HG03521 (cell line): ENCODE data around the gene LATS2.
"Not testable (repeated sequence)": the region's sequence is repeated elsewhere in the genome, so short reads cannot be mapped to it uniquely, and the experiment has no call there.

Source experiments
- ATAC-seq: cut with Tn5 transposase; IDR thresholded peaks from one replicate; pipeline ENCODE4 v1.9.1; 2021; ENCODE audit warnings: mild to moderate bottlenecking, moderate library complexity; ENCODE audit not compliant: unreplicated experiment

Gene LATS2

DNA sequence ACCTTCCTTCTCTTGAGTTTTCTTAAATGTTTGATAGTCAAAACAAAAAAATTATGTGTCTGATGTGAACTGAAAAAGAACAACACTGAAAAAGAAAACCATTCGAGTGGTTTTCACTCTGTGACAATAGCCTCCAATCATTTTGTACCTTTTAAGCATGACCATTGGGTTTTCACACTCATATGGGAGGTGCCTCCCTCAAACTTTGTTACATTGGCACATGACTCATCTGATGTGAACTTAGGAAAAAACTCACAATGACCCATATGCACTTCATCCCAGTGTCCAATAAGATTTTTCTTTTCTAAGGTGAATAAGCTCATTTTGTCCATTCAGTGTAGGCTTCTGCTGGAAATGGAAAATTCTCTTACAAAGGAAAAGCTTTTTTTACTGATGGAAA, 92.2 kb downstream of the LATS2 start:
- ATAC-seq = no peak

DNA sequence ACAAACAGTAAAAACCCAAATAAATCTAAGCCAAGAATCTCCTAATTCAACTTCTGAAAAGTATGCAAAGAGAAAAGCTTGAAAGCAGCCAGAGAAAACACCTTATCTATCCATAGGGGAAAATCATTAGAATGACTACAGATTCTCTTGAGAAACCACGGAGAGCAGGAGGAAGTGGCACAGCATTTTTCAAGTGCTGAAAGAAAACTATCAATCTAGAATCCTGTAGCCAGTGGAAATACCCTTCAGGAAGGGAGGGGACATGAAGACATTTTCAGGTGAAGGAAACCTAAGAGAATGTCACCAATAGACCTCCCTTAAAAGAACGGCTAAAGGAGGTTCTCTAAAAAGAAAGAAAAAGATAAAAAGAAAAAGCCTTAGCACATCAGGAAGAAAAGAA, 92.6 kb downstream of the LATS2 start:
- no peak for ATAC-seq

DNA sequence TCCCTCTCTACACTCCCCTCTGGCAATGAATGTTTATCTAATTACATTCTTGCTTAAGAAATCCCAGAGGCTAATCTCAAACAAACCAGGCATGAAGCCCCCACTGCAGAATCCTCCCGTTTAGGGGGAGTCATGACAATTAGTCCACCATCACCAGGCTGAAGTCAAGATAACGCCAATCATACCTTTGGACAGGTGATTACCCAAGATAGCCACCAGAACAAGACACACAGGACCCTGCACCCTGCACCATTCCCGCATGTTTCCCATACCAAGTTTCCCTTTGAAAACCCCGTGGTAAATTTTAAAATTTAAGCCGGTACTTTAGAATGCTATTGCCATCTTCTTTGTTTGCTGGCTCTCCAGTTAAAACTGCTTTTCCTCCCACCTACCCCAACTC, 94.0 kb downstream of the LATS2 start:
- ATAC-seq = no peak

DNA sequence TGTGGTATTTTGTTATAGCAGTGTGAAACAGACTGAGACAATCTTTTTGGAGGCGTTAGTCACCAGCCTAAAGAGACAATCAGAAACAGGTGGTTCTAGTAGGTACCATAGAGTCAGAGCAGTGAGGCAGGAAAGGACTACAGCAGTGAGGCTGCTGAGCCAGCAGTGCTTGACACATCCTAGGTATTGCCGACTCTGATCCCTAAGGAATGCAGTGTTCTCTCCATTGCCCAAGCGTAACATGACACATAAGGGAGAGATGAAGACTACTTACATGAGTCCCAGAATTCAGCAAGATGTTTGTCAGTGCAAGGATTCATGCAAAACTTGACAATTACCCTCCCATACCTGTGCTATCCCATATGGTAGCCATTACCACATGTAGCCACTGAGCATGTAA, 96.5 kb downstream of the LATS2 start:
- no peak for ATAC-seq

DNA sequence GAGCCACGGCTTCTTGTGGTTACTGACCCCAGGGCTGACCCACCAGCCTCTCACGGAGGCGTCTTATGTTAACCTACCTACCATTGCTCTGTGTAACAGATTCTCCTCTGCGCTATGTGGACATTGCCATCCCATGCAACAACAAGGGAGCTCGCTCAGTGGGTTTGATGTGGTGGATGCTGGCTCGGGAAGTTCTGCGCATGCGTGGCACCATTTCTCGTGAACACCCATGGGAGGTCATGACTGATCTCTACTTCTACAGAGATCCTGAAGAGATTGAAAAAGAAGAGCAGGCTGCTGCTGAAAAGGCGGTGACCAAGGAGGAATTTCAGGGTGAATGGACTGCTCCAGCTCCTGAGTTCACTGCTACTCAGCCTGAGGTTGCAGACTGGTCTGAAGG, 99.7 kb downstream of the LATS2 start:
- ATAC-seq = not testable (repeated sequence)

DNA sequence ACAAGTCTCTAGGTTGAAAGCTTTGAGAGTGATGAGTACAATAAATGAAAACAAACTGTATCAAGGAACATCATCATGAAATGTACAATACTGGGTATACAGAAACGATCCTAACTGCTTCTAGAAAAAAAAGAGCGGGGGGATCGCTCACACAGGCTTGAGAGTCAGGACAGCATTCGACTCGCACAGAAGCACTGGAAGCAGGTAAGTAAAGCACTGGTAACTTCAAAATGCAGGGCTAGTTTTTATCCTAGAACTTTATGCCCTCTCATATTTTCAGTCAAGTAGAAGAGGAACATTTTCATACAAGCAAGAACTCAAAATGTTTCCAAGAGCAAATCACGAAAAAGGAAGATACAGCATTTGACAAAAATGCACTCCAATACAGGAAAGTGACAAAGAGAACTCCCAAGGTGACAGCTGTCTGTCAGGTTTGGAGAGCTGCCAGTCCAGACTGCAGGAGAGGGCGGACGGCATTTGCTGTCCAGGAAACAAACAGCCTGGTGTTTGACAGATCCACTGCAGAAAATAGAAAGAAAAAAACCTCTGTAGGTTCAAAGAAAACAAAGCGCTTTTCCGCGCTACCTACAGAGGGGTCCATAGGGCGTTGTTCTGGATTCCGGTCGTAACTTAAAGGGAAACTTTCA, 100.6 kb downstream of the LATS2 start:
- no peak for ATAC-seq

DNA sequence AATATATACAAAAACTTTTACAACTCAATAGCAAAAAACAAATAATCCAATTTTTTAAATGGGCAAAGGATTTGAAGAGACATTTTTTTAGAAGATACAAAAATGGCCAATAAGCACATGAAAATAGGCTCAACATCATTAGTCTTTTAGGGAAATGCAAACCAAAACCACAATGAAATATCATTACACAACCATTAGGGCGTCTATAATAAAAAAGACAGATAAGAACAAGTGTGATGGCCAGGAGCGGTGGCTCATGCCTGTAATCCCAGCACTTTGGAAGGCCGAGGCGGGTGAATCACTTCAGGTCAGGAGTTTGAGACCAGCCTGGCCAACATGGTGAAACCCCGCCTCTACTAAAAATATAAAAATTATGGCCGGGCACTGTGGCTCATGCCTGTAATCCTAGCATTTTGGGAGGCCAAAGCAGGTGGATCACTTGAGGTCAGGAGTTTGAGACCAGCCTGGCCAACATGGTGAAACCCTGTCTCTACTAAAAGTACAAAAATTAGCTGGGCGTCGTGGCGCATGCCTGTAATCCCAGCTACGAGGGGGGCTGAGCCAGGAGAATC, 104.3 kb downstream of the LATS2 start:
- not testable (repeated sequence) for ATAC-seq

DNA sequence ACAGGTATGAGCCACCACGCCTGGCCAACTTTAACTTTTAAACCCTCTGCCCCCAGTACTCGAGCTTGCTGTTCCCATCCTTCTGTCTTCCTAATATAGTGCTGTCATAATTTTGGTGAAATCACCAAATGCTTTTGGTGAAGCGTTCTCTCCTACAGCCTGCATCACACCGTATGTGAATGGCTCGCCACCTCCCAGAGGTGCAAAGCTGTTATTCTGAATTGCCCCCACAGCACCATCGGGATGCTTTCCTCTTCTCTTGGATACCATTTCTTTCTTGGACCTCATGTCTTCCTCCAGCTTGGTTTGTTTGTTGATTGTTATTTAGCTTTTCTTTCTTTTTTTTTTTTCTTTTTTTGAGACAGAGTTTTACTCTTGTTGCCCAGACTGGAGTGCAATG, 105.9 kb downstream of the LATS2 start:
- no peak for ATAC-seq

DNA sequence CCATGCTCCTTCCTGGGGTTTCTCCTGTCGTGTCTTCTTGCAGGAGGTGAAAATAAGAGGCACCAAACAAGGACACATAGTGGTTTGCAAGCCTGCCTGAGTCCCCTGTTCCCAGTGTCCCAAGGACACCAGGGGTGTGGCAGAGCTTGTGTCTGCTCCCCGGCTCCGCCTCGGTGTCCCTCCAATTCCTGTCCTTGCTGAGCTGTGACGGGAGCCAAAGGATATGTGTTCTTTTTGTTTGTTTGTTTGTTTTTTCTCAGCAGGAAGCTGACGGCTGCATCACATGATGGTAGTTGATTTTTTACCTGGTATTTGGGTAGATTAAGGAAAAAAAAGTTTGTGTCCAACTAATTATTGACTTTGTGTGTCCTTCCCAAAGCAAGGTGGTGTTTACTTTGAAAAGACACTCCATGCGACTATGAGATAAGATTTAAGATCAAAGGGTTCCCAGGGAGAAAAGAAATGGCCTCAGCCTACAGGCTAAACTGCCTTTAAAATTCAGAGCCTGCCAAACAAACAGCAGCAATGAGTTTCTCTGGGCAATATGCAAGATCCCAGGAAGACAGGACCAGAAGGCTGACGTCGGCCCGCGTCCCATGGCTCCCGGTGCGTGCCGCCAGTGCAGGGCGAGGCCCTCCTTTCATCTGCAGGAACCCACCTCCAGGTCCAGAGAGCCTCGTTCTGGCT, 108.0 kb downstream of the LATS2 start:
- ATAC-seq = no peak

DNA sequence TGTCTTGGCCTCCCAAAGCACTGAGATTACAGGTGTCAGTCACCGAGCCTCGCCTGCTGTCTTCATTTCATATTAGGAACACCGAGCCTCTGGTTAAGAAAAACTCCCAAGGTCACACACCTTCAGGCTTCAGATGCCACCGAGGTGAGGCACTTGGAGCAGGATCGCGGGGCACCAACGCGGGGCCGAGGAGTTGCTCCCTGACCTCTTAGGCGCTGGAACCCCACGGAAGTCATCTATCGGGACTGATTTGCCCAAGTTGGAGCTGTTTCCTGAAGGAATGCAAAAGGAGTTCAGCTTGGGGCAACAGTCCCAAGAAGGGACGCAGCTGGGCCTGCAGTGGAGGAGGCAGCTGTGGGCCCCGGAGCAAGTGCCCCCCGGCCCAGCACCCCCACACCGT, 108.5 kb downstream of the LATS2 start:
- ATAC-seq = no peak

DNA sequence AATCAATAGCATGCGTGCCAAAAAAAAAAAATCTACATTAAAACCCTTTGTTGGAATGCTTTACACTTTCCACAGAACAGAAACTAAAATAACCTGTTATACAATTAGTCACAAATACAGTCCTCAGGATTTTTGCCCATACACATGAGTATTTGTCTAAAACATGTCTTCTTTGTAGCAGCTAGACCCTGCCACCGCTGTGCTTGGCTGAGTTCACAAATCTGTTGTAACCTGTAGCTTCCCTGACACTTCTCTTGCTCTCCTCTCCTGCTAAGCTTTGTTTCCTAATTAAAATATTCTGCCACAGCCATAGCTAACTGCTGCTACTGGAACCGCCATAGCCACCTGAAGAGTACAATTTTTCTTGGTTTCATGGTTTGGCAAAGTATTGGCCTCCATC, 113.4 kb downstream of the LATS2 start:
- ATAC-seq = not testable (repeated sequence)

DNA sequence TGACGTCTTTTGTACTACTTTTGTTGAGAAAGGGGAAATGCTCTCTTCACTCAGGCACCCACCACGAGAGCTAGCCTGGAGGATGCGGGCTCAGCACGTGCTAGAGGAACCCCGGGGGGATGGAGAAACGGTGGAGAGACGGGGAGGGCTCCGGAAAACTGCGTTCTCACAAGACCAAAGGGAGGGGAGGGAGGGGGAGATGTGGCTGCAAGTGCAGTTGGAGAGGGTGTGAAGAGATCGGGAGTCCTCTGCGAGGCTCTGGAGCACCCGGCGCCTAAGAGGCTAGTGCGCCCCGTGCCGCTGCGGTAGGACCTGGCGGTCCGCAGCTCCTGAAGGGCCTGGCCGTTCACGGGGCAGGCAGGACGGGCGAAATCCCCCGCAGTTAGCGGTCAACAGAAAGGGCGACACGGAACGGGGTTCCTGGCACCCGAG, 115.4 kb downstream of the LATS2 start:
- no peak for ATAC-seq

DNA sequence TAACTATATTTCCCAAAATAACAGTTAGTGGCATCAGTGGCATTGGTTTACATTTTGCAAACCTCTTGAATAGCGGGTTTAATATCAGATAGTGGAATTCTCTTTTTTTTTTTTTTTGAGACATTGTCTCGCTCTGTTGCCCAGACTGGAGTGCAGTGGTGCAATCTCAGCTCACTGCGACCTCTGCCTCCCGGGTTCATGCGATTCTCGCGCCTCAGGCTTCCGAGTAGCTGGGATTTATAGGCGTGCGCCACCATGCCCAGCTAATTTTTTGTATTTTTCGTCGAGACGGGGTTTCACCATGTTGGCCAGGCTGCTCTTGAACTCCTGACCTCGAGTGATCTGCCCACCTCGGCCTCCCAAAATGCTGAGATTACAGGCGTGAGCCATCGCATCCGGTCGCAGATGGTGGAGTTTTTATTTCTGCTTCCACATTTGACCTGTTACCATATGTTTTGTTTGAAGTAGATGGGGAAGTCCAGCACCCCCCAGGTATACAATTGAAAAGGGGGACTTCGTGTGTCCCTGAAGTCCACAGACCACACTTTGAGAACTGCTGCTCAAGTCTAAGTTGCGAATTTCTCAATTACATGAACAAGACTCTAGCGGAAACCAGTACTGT, 118.3 kb downstream of the LATS2 start:
- ATAC-seq = no peak

DNA sequence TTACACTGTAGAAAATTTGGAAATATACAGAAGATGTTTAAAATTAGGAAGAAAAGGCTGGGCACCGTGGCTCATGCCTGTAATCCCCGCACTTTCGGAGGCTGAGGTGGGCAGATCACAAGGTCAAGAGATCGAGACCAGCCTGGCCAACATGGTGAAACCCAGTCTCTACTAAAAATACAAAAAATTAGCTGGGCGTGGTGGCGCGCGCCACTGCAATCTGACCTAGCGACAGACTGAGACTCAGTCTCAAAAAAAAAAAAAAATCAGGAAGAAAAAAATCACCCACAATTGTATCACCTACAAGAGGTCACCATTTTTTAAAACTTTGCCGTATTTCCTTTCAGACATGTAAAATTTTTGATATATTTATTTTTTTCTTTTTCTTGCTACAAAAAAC, 120.9 kb downstream of the LATS2 start:
- ATAC-seq = not testable (repeated sequence)

DNA sequence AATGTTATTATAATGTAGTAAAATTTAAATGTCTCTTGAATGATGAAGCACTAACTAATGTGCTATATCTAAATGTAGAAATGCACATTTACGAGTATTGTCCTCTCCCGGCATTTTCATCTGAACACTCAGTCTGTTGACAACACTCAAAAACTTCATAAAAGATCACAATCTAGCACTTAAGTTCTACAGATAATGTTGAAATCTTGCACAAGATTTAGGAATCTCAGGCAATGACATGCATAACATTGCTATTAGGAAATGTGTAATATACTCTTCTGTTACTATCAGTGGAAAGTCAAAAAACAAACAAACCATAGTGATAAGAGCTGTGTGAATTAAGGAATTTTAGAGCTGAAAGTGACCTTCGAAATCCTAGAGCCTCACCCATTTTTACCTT, 121.3 kb downstream of the LATS2 start:
- ATAC-seq = no peak

DNA sequence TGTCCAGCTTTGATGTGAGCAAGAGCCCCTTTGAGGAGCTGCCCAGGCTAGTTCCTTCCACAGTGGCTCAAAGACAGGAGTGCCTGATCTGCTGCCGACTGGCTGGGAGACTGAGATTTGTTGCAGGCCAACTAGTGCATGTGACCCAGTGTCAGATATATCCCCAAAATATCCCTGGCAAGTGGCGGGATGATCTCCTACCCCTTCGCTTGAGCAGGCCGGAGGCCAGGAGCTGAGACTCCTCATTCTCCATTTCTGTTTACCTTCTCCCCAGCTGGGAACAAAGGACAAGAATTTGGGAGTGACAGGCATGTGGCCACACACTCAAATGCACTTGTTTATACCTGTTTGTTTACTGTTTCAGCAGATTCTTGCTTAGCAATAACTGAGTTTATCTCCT, 121.7 kb downstream of the LATS2 start:
- no peak for ATAC-seq

DNA sequence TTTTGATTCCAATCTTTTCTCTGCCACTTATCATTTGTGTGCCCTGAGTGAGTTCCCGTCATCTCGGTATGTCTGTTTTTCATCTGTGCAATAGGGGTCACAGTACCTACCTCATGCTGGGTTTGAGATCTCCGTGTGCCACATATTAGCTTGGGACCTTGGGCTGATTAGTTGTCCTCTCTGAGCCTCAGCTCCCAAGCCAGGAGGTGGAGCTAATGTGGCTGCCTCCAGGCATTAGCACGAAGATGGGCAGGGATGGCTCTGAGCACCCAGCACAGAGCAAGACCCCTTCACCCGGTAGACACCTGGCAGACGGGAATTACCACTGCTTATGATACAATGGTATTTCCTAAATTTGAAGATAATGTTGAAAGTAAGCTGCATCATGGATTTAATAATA, 123.1 kb downstream of the LATS2 start:
- no peak for ATAC-seq

DNA sequence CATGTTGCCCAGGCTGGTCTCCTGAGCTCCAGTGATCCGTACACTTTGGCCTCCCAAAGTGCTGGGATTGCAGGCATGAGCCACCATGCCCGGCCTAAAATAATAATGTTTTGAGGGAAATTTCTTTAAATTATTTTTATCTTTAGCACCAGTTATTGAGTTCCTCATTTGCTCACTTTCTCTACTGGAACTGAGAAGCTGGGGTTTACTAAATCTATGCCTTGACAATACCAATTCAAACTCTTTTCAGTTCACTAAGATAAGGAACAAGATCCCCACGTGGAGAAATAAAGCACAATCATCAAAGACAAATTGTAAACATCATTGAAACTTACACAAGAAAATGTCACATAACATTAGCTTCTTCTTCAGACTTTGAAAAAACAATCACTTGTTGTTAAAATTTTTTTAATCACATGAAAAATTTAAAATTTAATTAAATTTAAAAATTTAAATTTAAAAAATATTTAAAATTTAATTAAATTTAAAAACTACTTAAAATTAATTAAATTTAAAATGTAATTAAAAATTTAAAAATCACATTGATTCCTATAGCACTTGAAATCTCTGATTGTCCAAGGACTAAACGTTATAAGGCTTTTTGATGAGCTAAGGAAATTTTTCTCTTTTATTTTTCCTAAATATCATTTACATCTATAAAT, 133.7 kb downstream of the LATS2 start:
- no peak for ATAC-seq

DNA sequence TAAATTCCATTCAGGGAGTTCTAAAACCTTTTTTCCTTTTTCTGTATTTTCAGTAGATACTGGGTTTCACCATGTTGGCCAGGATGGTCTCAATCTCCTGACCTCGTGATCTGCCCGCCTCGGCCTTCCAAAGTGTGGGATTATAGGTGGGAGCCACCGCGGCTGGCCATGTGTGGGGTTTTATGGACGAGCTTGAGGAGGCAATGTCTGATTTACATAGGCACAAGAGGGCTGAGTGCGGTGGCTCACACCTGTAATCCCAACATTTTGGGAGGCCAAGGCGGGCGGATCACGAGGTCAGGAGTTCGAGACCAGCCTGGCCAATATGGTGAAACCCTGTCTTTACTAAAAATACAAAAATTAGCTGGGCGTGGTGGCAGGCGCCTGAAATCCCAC, 136.0 kb downstream of the LATS2 start:
- ATAC-seq = not testable (repeated sequence)

DNA sequence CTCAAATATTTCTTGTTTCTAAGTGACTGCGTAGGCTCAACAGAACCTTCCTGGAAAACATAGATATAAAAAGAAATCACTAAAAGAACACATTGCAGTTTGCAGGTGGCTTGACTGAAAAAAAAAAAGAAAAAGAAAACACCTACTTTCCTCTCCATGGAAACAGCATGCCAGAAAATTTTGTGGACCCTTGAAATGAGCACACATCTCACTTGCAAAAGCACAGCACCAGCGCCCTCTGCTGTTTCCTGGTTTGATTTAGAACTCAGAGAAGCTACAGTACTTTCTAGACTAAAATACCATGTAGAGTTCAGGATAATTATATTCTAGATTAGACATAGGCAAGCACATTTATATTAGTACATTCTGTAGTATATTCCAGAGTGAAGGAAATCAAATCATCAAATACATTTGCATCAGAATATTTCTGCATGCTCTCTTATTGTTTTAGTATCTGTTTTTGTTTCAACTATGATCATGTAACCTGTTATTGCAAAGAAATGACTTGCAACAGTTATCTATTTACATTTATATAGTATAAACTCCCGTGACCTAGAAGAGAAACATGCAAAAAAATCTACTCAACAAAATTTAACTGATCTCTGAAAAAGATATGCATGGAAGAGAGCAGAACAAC, 136.5 kb downstream of the LATS2 start:
- ATAC-seq = no peak

DNA sequence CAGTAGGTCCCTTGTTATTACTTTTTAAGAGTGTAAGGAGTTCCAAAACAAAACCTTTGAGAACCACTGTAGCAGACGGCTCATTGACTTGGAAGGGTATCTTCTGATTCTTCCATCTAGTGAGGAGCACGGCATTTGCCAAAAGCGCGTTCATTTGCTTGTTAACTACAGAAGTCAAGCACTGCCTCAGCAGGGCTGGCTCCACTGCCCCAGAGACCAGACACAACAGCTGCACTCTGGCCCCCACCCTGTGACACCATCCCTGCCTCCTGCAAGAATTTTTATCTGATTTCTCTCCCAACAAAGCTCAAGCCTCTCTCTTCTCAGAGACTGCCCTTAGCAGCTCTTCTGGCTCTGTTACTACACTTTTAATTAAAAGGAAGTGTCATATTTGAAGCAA, 138.1 kb downstream of the LATS2 start:
- ATAC-seq = no peak
